Lung (tissue), 12 donors: ENCODE data around the gene EEPD1. TPM values are rescaled to one million over a fixed set of nuclear protein-coding genes. Genes with fewer than 3 reads are reported as not detected.

Experiments
- ATAC-seq: fragments of 200-7000 bp; cut with Tn5 transposase; one replicate; pipeline ENCODE4 v1.9.1; 2020; ENCODE audit warnings: moderate number of reproducible peaks; ENCODE audit not compliant: insufficient read depth, low FRiP score
- DNase-seq, 3 donors: peaks; one replicate each; pipeline ENCODE4 v3.0.0-alpha.2; 2013 to 2017
- H3K27ac ChIP-seq, 2 donors: one replicate each; pipeline ENCODE4 v1.5.1; 2013; ENCODE audit warnings: mild to moderate bottlenecking in 2 of 2, moderate library complexity in 2 of 2, control low read depth in 1 of 2, inconsistent platforms in 1 of 2, low read depth in 1 of 2, low read length in 1 of 2
- H3K27me3 ChIP-seq, 3 donors: one replicate each; pipeline ENCODE4 v1.5.1; 2013; ENCODE audit warnings: low read length in 2 of 3; ENCODE audit not compliant: control insufficient read depth in 3 of 3, insufficient read depth in 3 of 3
- H3K36me3 ChIP-seq, 4 donors: one replicate each; pipeline ENCODE4 v1.5.1; 2013; ENCODE audit warnings: low read length in 4 of 4, mild to moderate bottlenecking in 1 of 4, moderate library complexity in 1 of 4; ENCODE audit not compliant: control insufficient read depth in 4 of 4, insufficient read depth in 4 of 4
- H3K4me1 ChIP-seq, 5 donors: one replicate each; pipeline ENCODE4 v1.5.1; 2013; ENCODE audit warnings: low read length in 5 of 5, mild to moderate bottlenecking in 2 of 5, moderate library complexity in 1 of 5; ENCODE audit not compliant: control insufficient read depth in 5 of 5, insufficient read depth in 5 of 5
- H3K4me3 ChIP-seq: one replicate; pipeline ENCODE4 v1.5.1; 2013; ENCODE audit warnings: mild to moderate bottlenecking, control low read depth, moderate library complexity
- H3K9ac ChIP-seq, 2 donors: one replicate each; pipeline ENCODE4 v1.5.1; 2013; ENCODE audit warnings: low read length in 2 of 2, control low read depth in 1 of 2; ENCODE audit not compliant: insufficient read depth in 1 of 2
- H3K9me3 ChIP-seq, 4 donors: one replicate each; pipeline ENCODE4 v1.5.1; 2013; ENCODE audit warnings: low read length in 3 of 4, mild to moderate bottlenecking in 1 of 4, moderate library complexity in 1 of 4; ENCODE audit not compliant: control insufficient read depth in 4 of 4, insufficient read depth in 3 of 4
- WGBS, 2 donors: extraction: QIAGEN DNeasy Blood & Tissue Kit; methylation state at CpG; one replicate each; pipeline ENCODE4 v1.1.7; 2013; 5-methylcytosine and 5-hydroxymethylcytosine counted together
- polyA plus RNA-seq, 2 donors: library from polyadenylated mRNA; stranded (reverse); fragments of 200-250 nt; gene quantifications; one replicate each; pipeline ENCODE4 v1.2.1, GENCODE V29; 2013
- total RNA-seq, 2 donors: library from RNA; depleted of rRNA in 1 of 2; stranded (reverse); fragments of >200 nt in 1 of 2; gene quantifications; one replicate each; pipeline ENCODE4 v1.2.1, GENCODE V29; 2014 to 2021
- TF ChIP-seq, protein P1 (sequence below): IDR thresholded peaks from 2 replicates; pipeline ENCODE4 v1.5.1; 2012; ENCODE audit warnings: mild to moderate bottlenecking; ENCODE audit errors: control extremely low read depth, extremely low read depth
- donor health status: control.
- donor health status: control.
- donor health status: Bipolar disorder and iron deficiency.
- donor health status: healthy.
- donor health status: DM: yes; HTN: yes; CAD: no.

EEPD1 gene
- total and polyA plus RNA-seq, 4 donors = 5.4 to 15.3 (median 7.9) TPM

DNA sequence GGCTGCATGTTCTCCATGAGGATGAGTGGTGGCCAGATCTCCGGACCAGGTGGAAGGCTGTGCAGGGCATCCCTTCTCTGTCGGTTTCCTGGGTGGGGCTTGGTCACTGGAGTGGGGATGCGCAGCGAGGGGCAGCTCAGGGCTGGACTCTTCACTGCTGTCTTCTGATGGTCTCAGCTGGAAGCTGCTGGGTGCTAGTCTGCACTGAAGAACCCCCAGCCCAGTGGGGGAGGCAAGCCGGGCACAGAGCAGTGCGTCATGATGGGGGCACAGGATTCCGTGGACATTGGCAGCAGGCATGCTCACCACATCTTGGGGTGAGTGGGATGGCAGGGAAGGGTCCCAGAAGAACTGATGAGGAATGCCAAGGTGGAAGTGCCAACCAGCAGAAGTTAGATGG, 39.8 kb downstream of the EEPD1 start:
- TF ChIP-seq, protein P1, sequence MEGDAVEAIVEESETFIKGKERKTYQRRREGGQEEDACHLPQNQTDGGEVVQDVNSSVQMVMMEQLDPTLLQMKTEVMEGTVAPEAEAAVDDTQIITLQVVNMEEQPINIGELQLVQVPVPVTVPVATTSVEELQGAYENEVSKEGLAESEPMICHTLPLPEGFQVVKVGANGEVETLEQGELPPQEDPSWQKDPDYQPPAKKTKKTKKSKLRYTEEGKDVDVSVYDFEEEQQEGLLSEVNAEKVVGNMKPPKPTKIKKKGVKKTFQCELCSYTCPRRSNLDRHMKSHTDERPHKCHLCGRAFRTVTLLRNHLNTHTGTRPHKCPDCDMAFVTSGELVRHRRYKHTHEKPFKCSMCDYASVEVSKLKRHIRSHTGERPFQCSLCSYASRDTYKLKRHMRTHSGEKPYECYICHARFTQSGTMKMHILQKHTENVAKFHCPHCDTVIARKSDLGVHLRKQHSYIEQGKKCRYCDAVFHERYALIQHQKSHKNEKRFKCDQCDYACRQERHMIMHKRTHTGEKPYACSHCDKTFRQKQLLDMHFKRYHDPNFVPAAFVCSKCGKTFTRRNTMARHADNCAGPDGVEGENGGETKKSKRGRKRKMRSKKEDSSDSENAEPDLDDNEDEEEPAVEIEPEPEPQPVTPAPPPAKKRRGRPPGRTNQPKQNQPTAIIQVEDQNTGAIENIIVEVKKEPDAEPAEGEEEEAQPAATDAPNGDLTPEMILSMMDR = no peak
- no peak overlapping the region for H3K4me3 ChIP-seq
- DNase-seq = no peak
- WGBS, 2 donors = 96 to 97% methylated on average over 7 of the region's 7 CpGs
- peaks cover 0 to 13% (median 11%) of the 10 kb centered on the region in 5 donors for H3K4me1 ChIP-seq
- H3K9ac ChIP-seq = no peak overlapping the region
- no peak overlapping the region for H3K27ac ChIP-seq
- ATAC-seq = no peak
- no peaks in the 10 kb centered on the region for H3K9me3 ChIP-seq
- no peaks in the 10 kb centered on the region for H3K27me3 ChIP-seq
- H3K36me3 ChIP-seq = no peaks in the 10 kb centered on the region

DNA sequence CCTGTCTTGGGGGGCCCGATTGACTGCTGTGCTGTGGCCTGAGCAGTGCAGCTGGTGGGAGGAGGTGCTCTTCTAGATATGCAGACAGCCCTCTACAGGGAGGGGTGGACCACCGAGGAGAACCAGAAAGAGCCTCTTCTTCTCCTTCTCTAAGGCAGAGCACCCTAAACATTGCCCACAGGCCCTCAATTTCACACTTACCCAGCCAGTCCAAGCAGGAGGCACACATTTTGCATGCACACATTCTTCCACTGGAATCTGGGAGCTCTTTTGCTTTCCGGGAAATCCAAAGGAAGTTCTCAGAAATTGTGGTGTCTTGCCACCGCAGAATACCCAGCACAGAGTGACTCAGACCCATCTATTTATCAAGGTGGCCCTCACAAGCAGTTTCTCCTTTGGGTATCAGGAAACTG, 45.8 kb downstream of the EEPD1 start:
- ATAC-seq (no peak), DNase-seq (no peak)
- H3K36me3 ChIP-seq = no peaks in the 10 kb centered on the region
- TF ChIP-seq, protein P1 = no peak
- H3K4me1 ChIP-seq = peaks cover 0 to 17% (median 7%) of the 10 kb centered on the region in 5 donors
- no peaks in the 10 kb centered on the region for H3K9me3 ChIP-seq
- no peak overlapping the region for H3K9ac ChIP-seq
- no peak overlapping the region for H3K4me3 ChIP-seq
- no peaks in the 10 kb centered on the region for H3K27me3 ChIP-seq
- 65 to 69% methylated on average over 4 of the region's 4 CpGs for WGBS, 2 donors
- no peak overlapping the region for H3K27ac ChIP-seq

- Histone ChIP-seq H3K9me3 (no peaks in the 10 kb centered on the region), H3K27ac (no peak overlapping the region), H3K36me3 (no peaks in the 10 kb centered on the region), H3K9ac (no peak overlapping the region), H3K4me3 (no peak overlapping the region), H3K4me1 (peaks cover 0 to 17% (median 7%) of the 10 kb centered on the region in 5 donors), H3K27me3 (no peaks in the 10 kb centered on the region)
- ATAC-seq = no peak
- 76 to 80% methylated on average over 1 of the region's 1 CpG for WGBS, 2 donors
- TF ChIP-seq, protein P1 = no peak
- no peak for DNase-seq
Measured at GRCh38 chr7:36199329-36199728, 46.3 kb downstream of the EEPD1 start.

GRCh38 chr7:36201122-36201723, 48.2 kb downstream of the EEPD1 start:
- Histone ChIP-seq H3K9me3 (no peaks in the 10 kb centered on the region), H3K27ac (no peak overlapping the region), H3K27me3 (no peaks in the 10 kb centered on the region), H3K9ac (no peak overlapping the region), H3K36me3 (no peaks in the 10 kb centered on the region), H3K4me1 (peaks cover 0 to 30% (median 7%) of the 10 kb centered on the region in 5 donors), H3K4me3 (no peak overlapping the region)
- TF ChIP-seq, protein P1 = no peak
- ATAC-seq (no peak), DNase-seq (no peak)
- 71 to 84% methylated on average over 5 of the region's 5 CpGs for WGBS, 2 donors
